Mesothelial cell of epicardium (in vitro differentiated cells): ENCODE results near the gene ZNF527. TPM values are rescaled to one million over a fixed set of nuclear protein-coding genes. Genes with fewer than 3 reads are reported as not detected.

Experiments used
- DNase-seq, 2 experiments: peaks; one replicate each; pipeline ENCODE4 v3.0.0; 2021; ENCODE audit warnings: low spot score in 2 of 2; ENCODE audit not compliant: unreplicated experiment in 2 of 2
- H3K27ac Mint-ChIP-seq: 2 replicates; pipeline ENCODE4 v1.8.0; 2021; ENCODE audit warnings: mixed read lengths
- H3K27me3 Mint-ChIP-seq: 2 replicates; pipeline ENCODE4 v1.8.0; 2021; ENCODE audit warnings: low read depth, mixed read lengths
- H3K36me3 Mint-ChIP-seq: 2 replicates; pipeline ENCODE4 v1.8.0; 2021; ENCODE audit warnings: mixed read lengths
- H3K4me1 Mint-ChIP-seq: 2 replicates; pipeline ENCODE4 v1.8.0; 2021; ENCODE audit warnings: mixed read lengths
- H3K4me3 Mint-ChIP-seq: 2 replicates; pipeline ENCODE4 v1.8.0; 2021; ENCODE audit warnings: mild to moderate bottlenecking, moderate library complexity, mixed read lengths
- H3K9me3 Mint-ChIP-seq: 2 replicates; pipeline ENCODE4 v1.8.0; 2021; ENCODE audit warnings: mixed read lengths
- total RNA-seq: library from RNA; stranded (reverse); gene quantifications from 3 replicates; pipeline ENCODE4 v1.2.1, GENCODE V29; 2021
- TF ChIP-seq, protein P1 (sequence below): fragments of 200-600 bp; sonication (generic); IDR thresholded peaks from one replicate; pipeline ENCODE4 v1.5.0; 2021; ENCODE audit warnings: antibody characterized with exemption; ENCODE audit not compliant: unreplicated experiment

Gene ZNF527
- total RNA-seq: 8.5 to 9.4 TPM (median 8.6 TPM) in 3 replicates

DNA sequence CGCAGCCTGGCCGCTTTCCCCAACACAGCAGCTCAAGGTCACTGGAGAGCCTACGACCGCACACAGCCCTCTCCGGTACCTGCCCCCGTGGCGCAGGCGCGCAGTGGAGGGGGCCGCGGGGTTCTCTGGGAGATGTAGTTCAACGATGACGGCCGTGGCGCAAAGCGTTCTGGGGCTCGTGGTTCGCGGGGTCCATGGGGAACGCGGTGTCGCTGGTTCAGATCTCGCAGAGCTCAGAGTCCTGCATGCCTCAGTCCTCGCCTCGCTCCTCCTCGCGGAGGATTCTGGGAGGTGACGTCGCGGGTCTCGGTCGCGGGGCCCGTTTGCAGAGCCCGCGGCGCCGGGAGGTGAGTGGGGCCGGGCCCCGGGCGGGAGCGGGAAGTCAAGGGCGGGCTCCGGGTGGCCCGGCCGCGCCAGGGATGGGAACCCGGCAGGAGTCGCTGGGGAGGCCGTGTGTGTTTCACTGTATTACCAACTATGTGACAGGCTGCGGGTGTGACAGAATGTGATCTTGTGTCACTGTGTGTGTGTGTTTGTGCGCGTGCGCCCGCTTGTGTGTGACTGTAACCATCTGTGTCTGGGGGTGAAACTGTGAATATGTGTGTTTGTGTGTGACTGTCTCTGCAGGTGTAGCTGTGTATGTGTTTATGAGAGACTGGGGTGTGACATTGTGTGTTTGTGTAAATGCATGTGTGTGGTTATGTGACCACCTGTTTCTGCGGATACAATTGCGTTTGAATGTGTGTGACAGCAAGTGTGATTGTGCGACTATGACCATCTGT lies at the start of gene ZNF527:
ZNF527 (plus strand) TSS at position 220 of the 782 bp plus-strand sequence. CDS start 3,100 bp downstream, outside the sequence.
- peaks cover 8% of the 10 kb centered on the region for H3K9me3 Mint-ChIP-seq

DNA sequence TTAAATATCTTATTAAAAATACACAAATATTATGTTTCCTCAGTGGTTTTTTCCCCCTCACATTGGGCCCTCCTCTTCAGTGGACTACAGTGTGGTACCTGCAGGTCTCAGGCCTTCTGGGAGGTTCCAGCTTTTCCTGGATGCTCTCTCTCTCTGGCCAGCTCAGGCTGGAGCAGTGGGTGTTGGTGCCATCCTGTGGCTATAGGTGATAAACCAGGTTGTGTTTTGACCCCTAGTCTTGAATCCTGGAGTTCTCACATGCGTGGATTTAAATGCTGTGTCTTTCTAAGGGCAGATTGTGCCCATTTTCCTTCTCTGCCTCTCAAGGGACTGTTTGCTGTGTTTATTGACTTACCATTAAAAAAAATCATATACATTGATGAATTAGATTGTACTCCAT lies 41.2 kb upstream of the ZNF527 start:
- no peaks in the 10 kb centered on the region for H3K27me3 Mint-ChIP-seq

More for the DNA sequence above, at the start of gene ZNF527:
- Mint-ChIP-seq H3K27ac (peak within 1 kb of the TSS; percentile 94), H3K27me3 (no peaks in the 10 kb centered on the region), H3K4me1 (peaks cover 9% of the 10 kb centered on the region), H3K4me3 (peak within 1 kb of the TSS; percentile 96), H3K36me3 (peaks cover 8% of the 10 kb centered on the region)
- TF ChIP-seq, protein P1, sequence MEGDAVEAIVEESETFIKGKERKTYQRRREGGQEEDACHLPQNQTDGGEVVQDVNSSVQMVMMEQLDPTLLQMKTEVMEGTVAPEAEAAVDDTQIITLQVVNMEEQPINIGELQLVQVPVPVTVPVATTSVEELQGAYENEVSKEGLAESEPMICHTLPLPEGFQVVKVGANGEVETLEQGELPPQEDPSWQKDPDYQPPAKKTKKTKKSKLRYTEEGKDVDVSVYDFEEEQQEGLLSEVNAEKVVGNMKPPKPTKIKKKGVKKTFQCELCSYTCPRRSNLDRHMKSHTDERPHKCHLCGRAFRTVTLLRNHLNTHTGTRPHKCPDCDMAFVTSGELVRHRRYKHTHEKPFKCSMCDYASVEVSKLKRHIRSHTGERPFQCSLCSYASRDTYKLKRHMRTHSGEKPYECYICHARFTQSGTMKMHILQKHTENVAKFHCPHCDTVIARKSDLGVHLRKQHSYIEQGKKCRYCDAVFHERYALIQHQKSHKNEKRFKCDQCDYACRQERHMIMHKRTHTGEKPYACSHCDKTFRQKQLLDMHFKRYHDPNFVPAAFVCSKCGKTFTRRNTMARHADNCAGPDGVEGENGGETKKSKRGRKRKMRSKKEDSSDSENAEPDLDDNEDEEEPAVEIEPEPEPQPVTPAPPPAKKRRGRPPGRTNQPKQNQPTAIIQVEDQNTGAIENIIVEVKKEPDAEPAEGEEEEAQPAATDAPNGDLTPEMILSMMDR: no peak
- DNase-seq: peak; percentile 89 to 96

DNA sequence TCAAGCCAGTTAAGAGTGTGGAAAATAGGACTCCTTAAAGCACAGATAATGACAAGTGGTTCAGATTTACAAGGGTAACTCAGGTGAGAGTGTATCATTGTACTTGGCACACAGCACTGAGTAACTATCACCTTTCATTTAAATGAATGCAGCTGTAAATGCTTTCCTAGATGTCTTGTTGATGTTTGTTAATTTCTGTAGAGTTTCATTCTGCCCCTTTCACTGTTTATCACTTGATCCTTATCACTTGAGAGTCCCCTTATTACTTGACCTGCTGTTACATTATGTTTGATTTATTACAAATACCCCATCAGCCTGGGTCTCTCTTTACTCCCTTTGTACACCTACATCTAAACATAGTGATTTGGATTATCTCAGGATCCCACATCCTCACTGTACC lies 38.1 kb upstream of the ZNF527 start:
- H3K27ac Mint-ChIP-seq: no peak overlapping the region

More for the DNA sequence above, 41.2 kb upstream of the ZNF527 start:
- Mint-ChIP-seq H3K4me3 (no peak overlapping the region), H3K36me3 (peaks cover 28% of the 10 kb centered on the region), H3K27ac (no peak overlapping the region), H3K9me3 (no peaks in the 10 kb centered on the region), H3K4me1 (peaks cover 6% of the 10 kb centered on the region)
- TF ChIP-seq, protein P1: no peak
- DNase-seq: no peak

DNA sequence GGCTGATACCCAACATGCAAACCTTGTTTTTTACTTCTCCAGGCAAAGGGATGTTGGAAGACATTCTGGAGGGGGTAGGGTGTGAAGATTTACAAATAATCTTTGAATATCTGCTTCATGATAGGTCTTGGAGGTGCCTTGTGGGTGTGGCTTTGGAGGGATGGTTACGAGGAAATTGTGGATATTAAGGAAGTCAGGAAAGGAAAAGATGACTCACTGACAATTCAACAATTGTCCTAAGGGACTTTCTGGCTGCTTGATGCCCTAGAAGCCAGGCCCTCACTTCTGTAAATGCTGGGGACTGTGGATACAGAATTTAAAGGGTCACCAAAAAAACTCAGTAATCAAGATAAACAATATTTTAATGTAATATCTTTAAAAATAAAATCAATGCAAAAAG lies 37.4 kb upstream of the ZNF527 start:
- no peak for DNase-seq
- H3K27ac Mint-ChIP-seq: peak overlapping the region; percentile 48

More for the DNA sequence above, 38.1 kb upstream of the ZNF527 start:
- Mint-ChIP-seq H3K4me3 (no peak overlapping the region), H3K27me3 (no peaks in the 10 kb centered on the region), H3K36me3 (peaks cover 27% of the 10 kb centered on the region), H3K4me1 (peaks cover 19% of the 10 kb centered on the region), H3K9me3 (no peaks in the 10 kb centered on the region)
- TF ChIP-seq, protein P1: no peak
- DNase-seq: no peak

DNA sequence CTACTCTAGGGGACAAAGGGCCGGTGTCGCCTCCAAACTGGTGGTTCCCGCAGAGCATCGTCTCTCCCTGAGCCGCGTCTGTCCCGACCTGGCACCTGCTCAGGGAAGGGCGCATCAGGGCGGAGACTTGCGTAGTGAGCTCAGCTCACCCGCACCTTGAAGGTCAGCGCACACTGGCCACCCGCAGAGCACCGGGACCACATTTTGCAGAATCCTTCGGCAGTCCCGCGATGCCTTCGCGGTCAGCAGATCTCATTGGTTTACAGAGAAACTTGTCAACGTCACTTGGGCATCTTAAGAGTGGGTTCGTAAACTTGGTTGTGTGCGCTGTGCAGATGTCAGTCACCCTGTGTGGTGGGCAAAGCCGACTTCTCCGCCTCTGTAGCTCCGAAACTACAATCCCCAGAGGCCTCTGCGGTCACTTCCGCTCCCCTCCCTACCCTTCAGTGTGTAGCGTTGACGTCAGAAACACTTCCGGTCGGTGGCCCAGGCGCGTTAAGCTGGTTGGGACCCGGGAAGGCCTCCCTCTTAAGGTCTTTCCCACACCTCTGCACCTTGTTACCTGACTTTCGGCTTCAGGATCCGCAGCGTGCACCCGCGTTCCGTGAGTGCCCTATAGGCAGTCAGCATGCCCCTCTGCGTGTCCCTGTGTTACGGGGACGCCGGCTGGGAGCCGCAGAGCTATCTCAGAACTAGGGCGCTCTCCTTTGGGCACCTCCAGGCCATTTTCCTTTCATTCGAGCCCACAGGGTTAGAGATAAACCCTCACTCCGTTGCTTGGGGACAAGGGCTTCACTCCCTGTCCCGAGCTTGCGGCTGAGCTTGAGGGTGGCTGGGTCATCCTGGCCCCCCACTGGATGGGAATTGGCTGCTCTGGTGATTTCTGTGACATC lies 36.5 kb upstream of the ZNF527 start:
- Mint-ChIP-seq H3K27me3 (no peaks in the 10 kb centered on the region), H3K4me3 (peak overlapping the region; percentile 98), H3K9me3 (no peaks in the 10 kb centered on the region), H3K27ac (peak overlapping the region; percentile 96), H3K36me3 (peaks cover 29% of the 10 kb centered on the region), H3K4me1 (peaks cover 19% of the 10 kb centered on the region)
- peak; percentile 77 to 86 for DNase-seq
- TF ChIP-seq, protein P1: no peak

More for the DNA sequence above, 37.4 kb upstream of the ZNF527 start:
- Mint-ChIP-seq H3K27me3 (no peaks in the 10 kb centered on the region), H3K4me1 (peaks cover 19% of the 10 kb centered on the region), H3K36me3 (peaks cover 28% of the 10 kb centered on the region), H3K9me3 (no peaks in the 10 kb centered on the region), H3K4me3 (peak overlapping the region; percentile 98)
- TF ChIP-seq, protein P1: no peak
